Esophagus muscularis mucosa (tissue), 4 donors: Measurements from ENCODE around the gene RNLS. TPM values are rescaled to one million over a fixed set of nuclear protein-coding genes. Genes with fewer than 3 reads are reported as not detected.

Experiments used
- DNase-seq: peaks from one replicate; pipeline ENCODE4 v3.0.0-alpha.2; 2017; ENCODE audit errors: extremely low spot score
- H3K27ac ChIP-seq, 4 donors: fragments of 200-600 bp; sonication (generic); replicated peaks in 1 of 4; 1 replicate in 3 of 4; 2 replicates in 1 of 4; pipeline ENCODE4 v1.5.1; 2016 to 2019; ENCODE audit warnings: mild to moderate bottlenecking in 1 of 4
- H3K27me3 ChIP-seq, 4 donors: fragments of 200-600 bp; sonication (generic); one replicate each; pipeline versions ENCODE4 v1.5.1 to v1.6.0; 2016 to 2019
- H3K36me3 ChIP-seq, 4 donors: fragments of 200-600 bp; sonication (generic); one replicate each; pipeline ENCODE4 v1.5.1; 2016 to 2019
- H3K4me1 ChIP-seq, 4 donors: fragments of 200-600 bp; sonication (generic); one replicate each; pipeline ENCODE4 v1.5.1; 2016 to 2019
- H3K4me3 ChIP-seq, 4 donors: fragments of 200-600 bp; sonication (generic); 1 replicate in 2 of 4; 2 replicates in 2 of 4; pipeline ENCODE4 v1.5.1; 2016 to 2019; ENCODE audit warnings: mild to moderate bottlenecking in 4 of 4, moderate library complexity in 1 of 4
- H3K9me3 ChIP-seq, 4 donors: fragments of 200-600 bp; sonication (generic); 1 replicate in 3 of 4; 2 replicates in 1 of 4; pipeline ENCODE4 v1.5.1; 2016 to 2019
- EP300 ChIP-seq: sonication (generic); formaldehyde crosslinking; IDR thresholded peaks from one replicate; pipeline ENCODE4 v1.6.1; 2017; ENCODE audit warnings: antibody characterized with exemption
- POLR2A ChIP-seq: fragments of 450-650 bp; IDR thresholded peaks from one replicate; pipeline ENCODE4 v1.6.1; 2017; ENCODE audit warnings: antibody characterized with exemption, moderate library complexity, mild to moderate bottlenecking, low read depth
- POLR2AphosphoS5 ChIP-seq, 2 donors: sonication (generic); formaldehyde crosslinking; IDR thresholded peaks; one replicate each; pipeline ENCODE4 v1.6.1; 2017; ENCODE audit warnings: antibody characterized with exemption in 2 of 2
- WGBS: methylation state at CpG from one replicate; pipeline ENCODE4 v1.1.5; 2018; 5-methylcytosine and 5-hydroxymethylcytosine counted together
- intact Hi-C: fragments of 100-400 bp; cut with DNase I; formaldehyde crosslinking; loops from one replicate; pipeline ENCODE4 v1.15.1; 2023
- total RNA-seq, 4 donors: library from RNA; depleted of rRNA; stranded (reverse); fragments of >200 nt; gene quantifications; one replicate each; pipeline versions ENCODE4 v1.1.0 to v1.2.1, GENCODE V29; 2016
- TF ChIP-seq, protein P1 (sequence below), 3 experiments: fragments of 200-600 bp in 2 of 3; fragments of 450-650 bp in 1 of 3; sonication (generic) in 2 of 3; IDR thresholded peaks; one replicate each; pipeline ENCODE4 v1.5.1; 2017 to 2019; ENCODE audit warnings: antibody characterized with exemption in 3 of 3, mild to moderate bottlenecking in 2 of 3, moderate library complexity in 1 of 3

The RNLS gene
- total RNA-seq, 4 donors from 2014 or later, result 6.7 to 12.9 (median 10.9) TPM

DNA sequence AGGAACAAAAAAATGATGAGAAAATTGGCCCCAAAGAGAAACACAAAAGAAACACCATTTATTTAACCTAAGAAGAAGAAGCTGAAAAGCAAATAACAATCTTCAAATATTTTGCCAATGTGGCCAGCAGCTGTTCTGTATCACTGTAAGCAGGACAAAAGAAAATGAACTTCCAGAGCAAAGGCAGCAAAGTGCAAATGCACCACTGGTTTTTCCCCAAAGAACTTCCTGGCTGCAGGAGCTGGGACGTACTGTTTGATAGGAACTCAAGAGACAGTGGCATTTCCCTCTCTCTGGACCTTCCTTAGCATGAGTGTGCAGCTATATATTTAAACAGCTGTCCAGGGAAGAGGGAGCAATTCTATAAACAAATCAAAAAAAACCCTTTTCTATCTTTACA, 60.4 kb downstream of the RNLS start:
- DNase-seq, result no peak

DNA sequence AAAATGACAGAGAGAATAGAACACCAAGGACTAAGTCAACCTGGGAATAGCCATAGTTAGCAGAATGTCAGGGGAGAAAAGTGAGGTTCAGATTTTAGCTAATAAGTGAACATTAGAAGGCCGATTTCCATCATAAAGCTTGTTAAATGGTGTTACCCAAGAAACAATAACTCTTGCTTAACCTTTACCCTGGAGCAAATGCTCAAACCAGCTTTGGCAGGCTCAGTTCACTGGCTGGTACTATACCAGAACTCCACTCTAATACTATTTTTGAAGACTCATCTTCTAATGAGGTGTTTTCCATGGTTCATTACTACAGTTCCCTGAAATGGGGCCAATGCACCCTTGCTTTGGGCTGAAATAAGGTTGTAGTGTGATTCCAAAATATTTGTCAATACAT, 61.3 kb downstream of the RNLS start:
- Histone ChIP-seq H3K9me3 (no peaks in the 10 kb centered on the region), H3K4me3 (no peak overlapping the region), H3K36me3 (no peaks in the 10 kb centered on the region), H3K4me1 (peaks cover 0 to 13% (median 5%) of the 10 kb centered on the region in 4 donors), H3K27me3 (no peaks in the 10 kb centered on the region), H3K27ac (no peak overlapping the region)
- intact Hi-C loops, result no loop called here
- 96% methylated on average over 1 of the region's 1 CpG for WGBS
- TF ChIP-seq, protein P1, sequence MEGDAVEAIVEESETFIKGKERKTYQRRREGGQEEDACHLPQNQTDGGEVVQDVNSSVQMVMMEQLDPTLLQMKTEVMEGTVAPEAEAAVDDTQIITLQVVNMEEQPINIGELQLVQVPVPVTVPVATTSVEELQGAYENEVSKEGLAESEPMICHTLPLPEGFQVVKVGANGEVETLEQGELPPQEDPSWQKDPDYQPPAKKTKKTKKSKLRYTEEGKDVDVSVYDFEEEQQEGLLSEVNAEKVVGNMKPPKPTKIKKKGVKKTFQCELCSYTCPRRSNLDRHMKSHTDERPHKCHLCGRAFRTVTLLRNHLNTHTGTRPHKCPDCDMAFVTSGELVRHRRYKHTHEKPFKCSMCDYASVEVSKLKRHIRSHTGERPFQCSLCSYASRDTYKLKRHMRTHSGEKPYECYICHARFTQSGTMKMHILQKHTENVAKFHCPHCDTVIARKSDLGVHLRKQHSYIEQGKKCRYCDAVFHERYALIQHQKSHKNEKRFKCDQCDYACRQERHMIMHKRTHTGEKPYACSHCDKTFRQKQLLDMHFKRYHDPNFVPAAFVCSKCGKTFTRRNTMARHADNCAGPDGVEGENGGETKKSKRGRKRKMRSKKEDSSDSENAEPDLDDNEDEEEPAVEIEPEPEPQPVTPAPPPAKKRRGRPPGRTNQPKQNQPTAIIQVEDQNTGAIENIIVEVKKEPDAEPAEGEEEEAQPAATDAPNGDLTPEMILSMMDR (IDR thresholded peaks at IDR 0.05), result no peak
- TF ChIP-seq EP300, result no peak
- no peak for DNase-seq

More for the DNA sequence above, 60.4 kb downstream of the RNLS start:
- 35% methylated on average over 1 of the region's 1 CpG for WGBS
- H3K27ac ChIP-seq, result no peak overlapping the region
- H3K4me1 ChIP-seq, result peaks cover 0 to 13% (median 5%) of the 10 kb centered on the region in 4 donors
- H3K36me3 ChIP-seq, result no peaks in the 10 kb centered on the region
- no peaks in the 10 kb centered on the region for H3K27me3 ChIP-seq
- intact Hi-C loops, result no loop called here
- TF ChIP-seq EP300, result no peak
- no peak for TF ChIP-seq POLR2A
- TF ChIP-seq, protein P1 (IDR thresholded peaks at IDR 0.05), result no peak
- no peak for TF ChIP-seq POLR2AphosphoS5 (IDR thresholded peaks at IDR 0.05)
- no peak overlapping the region for H3K4me3 ChIP-seq
- H3K9me3 ChIP-seq, result no peaks in the 10 kb centered on the region

DNA sequence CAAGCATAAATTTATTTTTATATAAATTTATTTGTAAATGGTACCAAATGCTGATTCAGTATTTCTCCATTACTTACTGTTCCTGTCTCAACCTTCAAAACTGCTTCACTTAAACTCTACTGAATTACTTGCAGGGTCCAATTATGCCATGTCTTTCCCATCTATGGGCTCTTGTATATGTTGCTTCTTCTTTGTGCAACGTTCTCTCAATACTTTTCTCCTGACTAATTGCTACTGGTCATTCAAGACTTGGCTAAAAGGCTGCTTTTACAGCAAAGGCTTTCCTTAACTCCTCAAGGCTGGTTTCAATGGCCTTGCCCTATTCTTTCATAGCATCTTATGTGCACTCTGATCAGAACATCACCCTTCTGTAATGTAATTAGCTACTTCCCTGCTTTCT, 67.9 kb downstream of the RNLS start:
- Histone ChIP-seq H3K27me3 (no peaks in the 10 kb centered on the region), H3K4me1 (no peaks in the 10 kb centered on the region), H3K36me3 (no peaks in the 10 kb centered on the region), H3K4me3 (no peak overlapping the region), H3K27ac (no peak overlapping the region), H3K9me3 (no peaks in the 10 kb centered on the region)
- DNase-seq, result no peak
- intact Hi-C loops, result no loop called here
- TF ChIP-seq POLR2A (no peak), EP300 (no peak), POLR2AphosphoS5 (IDR thresholded peaks at IDR 0.05) (no peak)
- TF ChIP-seq, protein P1 (IDR thresholded peaks at IDR 0.05), result no peak
- 67% methylated on average over 1 of the region's 1 CpG for WGBS

DNA sequence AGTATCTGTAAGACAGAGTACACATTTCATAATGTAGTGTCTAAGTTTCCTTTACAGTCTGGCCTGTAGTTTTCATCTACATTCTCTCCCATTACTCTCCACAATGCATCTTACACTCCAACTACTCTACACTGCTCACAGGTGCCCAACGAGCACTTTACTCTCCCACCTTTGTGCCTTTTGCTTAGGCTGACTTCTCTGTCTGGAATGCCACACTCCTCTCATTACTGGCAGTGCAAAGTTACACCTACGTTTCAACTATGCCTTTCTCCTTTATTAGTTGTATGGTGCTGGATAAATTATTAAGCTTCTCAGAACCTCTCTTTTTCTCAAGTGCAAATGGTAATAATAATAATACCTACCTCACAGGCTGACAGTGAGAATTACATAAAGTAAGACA, 70.5 kb downstream of the RNLS start:
- no peak for DNase-seq
- Histone ChIP-seq H3K27ac (no peak overlapping the region), H3K4me1 (no peaks in the 10 kb centered on the region), H3K4me3 (no peak overlapping the region), H3K36me3 (no peaks in the 10 kb centered on the region), H3K9me3 (no peaks in the 10 kb centered on the region), H3K27me3 (no peaks in the 10 kb centered on the region)
- 75% methylated on average over 2 of the region's 2 CpGs for WGBS
- intact Hi-C loops, result no loop called here
- TF ChIP-seq EP300, result no peak
- TF ChIP-seq, protein P1 (IDR thresholded peaks at IDR 0.05), result no peak
- TF ChIP-seq POLR2A, result no peak
- TF ChIP-seq POLR2AphosphoS5 (IDR thresholded peaks at IDR 0.05), result no peak

DNA sequence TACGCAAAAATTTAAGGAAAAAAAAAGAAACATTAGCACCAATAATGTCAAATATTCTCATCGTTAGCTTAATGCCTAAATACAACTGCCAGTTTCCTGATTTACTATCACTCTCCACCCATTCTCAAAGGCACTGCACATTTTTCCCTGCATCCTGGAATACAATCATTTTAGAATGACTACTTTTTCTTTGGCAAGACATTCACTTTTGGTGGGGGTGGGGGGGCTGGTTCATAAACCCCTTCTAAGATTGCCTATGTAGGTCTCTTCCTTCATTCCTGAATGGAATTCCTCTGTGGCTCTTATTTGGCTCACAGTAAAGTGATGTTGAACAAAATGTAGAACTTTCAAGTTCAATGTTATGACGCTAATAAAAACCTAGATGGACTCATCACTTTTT, 74.3 kb downstream of the RNLS start:
- TF ChIP-seq EP300, result no peak
- TF ChIP-seq POLR2AphosphoS5 (IDR thresholded peaks at IDR 0.05), result no peak
- TF ChIP-seq, protein P1 (IDR thresholded peaks at IDR 0.05), result no peak
- no peak for TF ChIP-seq POLR2A
- Histone ChIP-seq H3K36me3 (no peaks in the 10 kb centered on the region), H3K27me3 (no peaks in the 10 kb centered on the region), H3K4me3 (no peak overlapping the region), H3K27ac (no peak overlapping the region), H3K9me3 (no peaks in the 10 kb centered on the region), H3K4me1 (no peaks in the 10 kb centered on the region)
- WGBS, result 61% methylated on average over 3 of the region's 3 CpGs
- no peak for DNase-seq
- intact Hi-C loops, result no loop called here
